Mesangial cell (primary cell): ENCODE measurements around the gene AHCTF1. TPM values are rescaled to one million over a fixed set of nuclear protein-coding genes. Genes with fewer than 3 reads are reported as not detected.

Experiments
- total RNA-seq: library from RNA; depleted of rRNA; stranded (reverse); fragments of >200 nt; gene quantifications from 2 replicates; pipeline ENCODE4 v1.2.3, GENCODE V29; 2015

Gene AHCTF1
- 10.6 and 18.9 TPM in 2 replicates for total RNA-seq

GRCh38 chr1:246931549-246932365, at the start of gene AHCTF1:
Gene AHCTF1, minus strand, starts transcription at chr1:246931948. Its CDS starts 13,578 bp downstream, at chr1:246918370.

Other genes with a start within 250 kb of the AHCTF1 start
- gene SCCPDH, start 207.5 kb downstream of the AHCTF1 start, total RNA-seq = 34.7 and 48.0 TPM in 2 replicates
- 0.76 and 8.6 TPM in 2 replicates for gene ZNF695, start 76.1 kb upstream of the AHCTF1 start, total RNA-seq
- 1.6 and 1.8 TPM in 2 replicates for gene ZNF670, start 146.9 kb upstream of the AHCTF1 start, total RNA-seq
- 4.6 and 7.4 TPM in 2 replicates for gene ZNF669, start 172.4 kb upstream of the AHCTF1 start, total RNA-seq
- 7.8 and 10.5 TPM in 2 replicates for gene ZNF124, start 240.1 kb upstream of the AHCTF1 start, total RNA-seq